ENCODE data around the gene FBXW9.
A peak's percentile ranks its signal among the peaks of the same experiment; 100 is the strongest.
"Not testable (repeated sequence)": the region's sequence is repeated elsewhere in the genome, so short reads cannot be mapped to it uniquely, and the experiment has no call there.

The FBXW9 gene

GRCh38 chr19:12733369-12734214 is 37.2 kb upstream of the FBXW9 start:
- H3K36me3 ChIP-seq (ENCODE audit: low read depth) = peaks cover 31% of the 10 kb centered on the region
- no peak for DNase-seq (ENCODE audit: low spot score)
- H3K27me3 ChIP-seq (ENCODE audit: insufficient read depth, poor library complexity, severe bottlenecking) = no peaks in the 10 kb centered on the region
- H3K4me1 ChIP-seq (ENCODE audit: insufficient read depth, poor library complexity, severe bottlenecking) = peaks cover 3% of the 10 kb centered on the region
- no peaks in the 10 kb centered on the region for H3K9me3 ChIP-seq (ENCODE audit: severe bottlenecking)
- ATAC-seq (ENCODE audit: low read depth) = no peak
- H3K4me3 ChIP-seq (ENCODE audit: severe bottlenecking) = peak overlapping the region; percentile 88
- peak; percentile 60 for TF ChIP-seq CTCF (IDR thresholded peaks at IDR 0.05; ENCODE audit: poor library complexity, severe bottlenecking)
- peak overlapping the region; percentile 74 for H3K27ac ChIP-seq (ENCODE audit: poor library complexity, severe bottlenecking)

- Histone ChIP-seq H3K27ac (ENCODE audit: poor library complexity, severe bottlenecking) (no peak overlapping the region), H3K27me3 (ENCODE audit: insufficient read depth, poor library complexity, severe bottlenecking) (no peaks in the 10 kb centered on the region), H3K4me3 (ENCODE audit: severe bottlenecking) (no peak overlapping the region), H3K4me1 (ENCODE audit: insufficient read depth, poor library complexity, severe bottlenecking) (peaks cover 2% of the 10 kb centered on the region), H3K36me3 (ENCODE audit: low read depth) (peaks cover 28% of the 10 kb centered on the region), H3K9me3 (ENCODE audit: severe bottlenecking) (no peaks in the 10 kb centered on the region)
- DNase-seq (ENCODE audit: low spot score) (no peak), ATAC-seq (ENCODE audit: low read depth) (no peak)
- no peak for TF ChIP-seq CTCF (IDR thresholded peaks at IDR 0.05; ENCODE audit: poor library complexity, severe bottlenecking)
Observed at GRCh38 chr19:12731337-12731736, 34.9 kb upstream of the FBXW9 start.

GRCh38 chr19:12730064-12730463 is 33.6 kb upstream of the FBXW9 start:
- Histone ChIP-seq H3K9me3 (ENCODE audit: severe bottlenecking) (no peaks in the 10 kb centered on the region), H3K4me1 (ENCODE audit: insufficient read depth, poor library complexity, severe bottlenecking) (no peaks in the 10 kb centered on the region), H3K36me3 (ENCODE audit: low read depth) (peaks cover 28% of the 10 kb centered on the region), H3K4me3 (ENCODE audit: severe bottlenecking) (no peak overlapping the region), H3K27ac (ENCODE audit: poor library complexity, severe bottlenecking) (no peak overlapping the region), H3K27me3 (ENCODE audit: insufficient read depth, poor library complexity, severe bottlenecking) (no peaks in the 10 kb centered on the region)
- no peak for TF ChIP-seq CTCF (IDR thresholded peaks at IDR 0.05; ENCODE audit: poor library complexity, severe bottlenecking)
- no peak for DNase-seq (ENCODE audit: low spot score)
- ATAC-seq (ENCODE audit: low read depth) = no peak

GRCh38 chr19:12727745-12728433 is 31.5 kb upstream of the FBXW9 start:
- H3K9me3 ChIP-seq (ENCODE audit: severe bottlenecking) = no peaks in the 10 kb centered on the region
- no peak for TF ChIP-seq CTCF (IDR thresholded peaks at IDR 0.05; ENCODE audit: poor library complexity, severe bottlenecking)
- DNase-seq (ENCODE audit: low spot score) (no peak), ATAC-seq (ENCODE audit: low read depth) (no peak)
- H3K4me3 ChIP-seq (ENCODE audit: severe bottlenecking) = no peak overlapping the region
- no peaks in the 10 kb centered on the region for H3K4me1 ChIP-seq (ENCODE audit: insufficient read depth, poor library complexity, severe bottlenecking)
- H3K27me3 ChIP-seq (ENCODE audit: insufficient read depth, poor library complexity, severe bottlenecking) = no peaks in the 10 kb centered on the region
- no peak overlapping the region for H3K27ac ChIP-seq (ENCODE audit: poor library complexity, severe bottlenecking)
- H3K36me3 ChIP-seq (ENCODE audit: low read depth) = peaks cover 25% of the 10 kb centered on the region

- no peak for DNase-seq (ENCODE audit: low spot score)
- TF ChIP-seq CTCF (IDR thresholded peaks at IDR 0.05; ENCODE audit: poor library complexity, severe bottlenecking) = no peak
Observed at GRCh38 chr19:12726988-12727316, 30.5 kb upstream of the FBXW9 start.

GRCh38 chr19:12725612-12726011 is 29.2 kb upstream of the FBXW9 start:
- H3K4me3 ChIP-seq (ENCODE audit: severe bottlenecking); DNase-seq (ENCODE audit: low spot score); H3K4me1 ChIP-seq (ENCODE audit: insufficient read depth, poor library complexity, severe bottlenecking); ATAC-seq (ENCODE audit: low read depth); H3K9me3 ChIP-seq (ENCODE audit: severe bottlenecking); H3K27ac ChIP-seq (ENCODE audit: poor library complexity, severe bottlenecking); H3K27me3 ChIP-seq (ENCODE audit: insufficient read depth, poor library complexity, severe bottlenecking); H3K36me3 ChIP-seq (ENCODE audit: low read depth): not testable (repeated sequence)

More at GRCh38 chr19:12726988-12727316, 30.5 kb upstream of the FBXW9 start:
- Histone ChIP-seq H3K27me3 (ENCODE audit: insufficient read depth, poor library complexity, severe bottlenecking) (no peaks in the 10 kb centered on the region), H3K4me3 (ENCODE audit: severe bottlenecking) (no peak overlapping the region), H3K27ac (ENCODE audit: poor library complexity, severe bottlenecking) (no peak overlapping the region), H3K4me1 (ENCODE audit: insufficient read depth, poor library complexity, severe bottlenecking) (no peaks in the 10 kb centered on the region), H3K9me3 (ENCODE audit: severe bottlenecking) (no peaks in the 10 kb centered on the region), H3K36me3 (ENCODE audit: low read depth) (peaks cover 18% of the 10 kb centered on the region)
- ATAC-seq (ENCODE audit: low read depth) = no peak
